GM12878 (cell line): ENCODE data around the gene ABCG5. TPM values are rescaled to one million over a fixed set of nuclear protein-coding genes. Genes with fewer than 3 reads are reported as not detected.

Source experiments
- ATAC-seq: fragments of 200-7000 bp; cut with Tn5 transposase; 3 replicates; pipeline ENCODE4 v1.9.1; 2020; ENCODE audit warnings: mild to moderate bottlenecking, moderate library complexity
- BruUV-seq: library from RNA; stranded (reverse); fragments of 400-500 nt; replicated peaks from 2 replicates; lab custom pipeline; 2021; lab: Mats Ljungman, UMichigan
- CTCF ChIA-PET: fragments of 300-600 bp; sonication (Branson Sonifier 250); formaldehyde crosslinking; extraction: SDS; loops from one replicate; lab custom pipeline; 2021; ENCODE audit warnings: inconsistent platforms; lab: Yijun Ruan, JAX
- POLR2A ChIA-PET: fragments of 350-600 bp; formaldehyde crosslinking; extraction: SDS; loops from one replicate; lab custom pipeline; 2021; ENCODE audit warnings: inconsistent platforms; lab: Charles Lee
- RAD21 ChIA-PET: fragments of 300-600 bp; sonication (Branson Sonifier 250); formaldehyde crosslinking; loops from one replicate; lab custom pipeline; 2023; ENCODE audit warnings: antibody characterized with exemption; ENCODE audit not compliant: unreplicated experiment; lab: Charles Lee
- SMC1A ChIA-PET: fragments of 300-600 bp; sonication (Branson Sonifier 250); formaldehyde crosslinking; loops from one replicate; lab custom pipeline; 2023; ENCODE audit not compliant: unreplicated experiment, uncharacterized antibody; lab: Charles Lee
- DNase-seq: peaks from one replicate; pipeline ENCODE4 v3.0.0-alpha.2; 2011; ENCODE audit warnings: low read depth, low spot score
- FAIRE-seq: peaks from 3 replicates; lab custom pipeline; 2011; peaks lifted over from hg19 to GRCh38; lab: Jason Lieb, UNC
- H2AFZ ChIP-seq: 2 replicates; pipeline ENCODE4 v1.6.0; 2011; ENCODE audit warnings: low read depth, low read length, control low read depth; ENCODE audit not compliant: control insufficient read depth
- H3K27ac ChIP-seq: 2 replicates; pipeline ENCODE4 v1.5.1; 2011; ENCODE audit warnings: control low read depth; ENCODE audit not compliant: control insufficient read depth, insufficient read depth
- H3K27me3 ChIP-seq, 2 experiments: replicated peaks in 1 of 2; 2 replicates each; pipeline versions ENCODE4 v1.6.0 to v1.6.1; 2011; ENCODE audit warnings: low read length in 1 of 2; ENCODE audit not compliant: control insufficient read depth in 2 of 2, insufficient read depth in 2 of 2
- H3K36me3 ChIP-seq, 2 experiments: 2 replicates each; pipeline ENCODE4 v1.5.1; 2011; ENCODE audit warnings: low read length in 1 of 2; ENCODE audit not compliant: control insufficient read depth in 2 of 2, insufficient read depth in 2 of 2
- H3K4me1 ChIP-seq: 2 replicates; pipeline ENCODE4 v1.6.1; 2011; ENCODE audit warnings: mild to moderate bottlenecking, low read length, moderate library complexity, mixed read lengths; ENCODE audit not compliant: control insufficient read depth, insufficient read depth
- H3K4me2 ChIP-seq: 2 replicates; pipeline ENCODE4 v1.6.0; 2011; ENCODE audit warnings: control low read depth; ENCODE audit not compliant: control insufficient read depth, insufficient read depth
- H3K4me3 ChIP-seq: fragments of 200-600 bp; sonication (generic); 2 replicates; pipeline ENCODE4 v1.5.1; 2016
- H3K79me2 ChIP-seq: 2 replicates; pipeline ENCODE4 v1.6.0; 2011; ENCODE audit warnings: low read length; ENCODE audit not compliant: control insufficient read depth, insufficient read depth
- H3K9ac ChIP-seq: 2 replicates; pipeline ENCODE4 v1.8.0; 2011; ENCODE audit warnings: low read length, control low read depth, mixed read lengths; ENCODE audit not compliant: control insufficient read depth, insufficient read depth
- H3K9me3 ChIP-seq: replicated peaks from 3 replicates; pipeline ENCODE4 v1.5.1; 2011; ENCODE audit warnings: mild to moderate bottlenecking, low read length; ENCODE audit not compliant: control insufficient read depth, insufficient read depth
- H4K20me1 ChIP-seq: 2 replicates; pipeline ENCODE4 v1.6.0; 2011; ENCODE audit not compliant: control insufficient read depth, insufficient read depth
- ATF7 ChIP-seq: fragments of 450-650 bp; IDR thresholded peaks from 2 replicates; pipeline ENCODE4 v1.6.1; 2016; ENCODE audit warnings: low read depth, mild to moderate bottlenecking
- BACH1 ChIP-seq: fragments of 450-650 bp; IDR thresholded peaks from 2 replicates; pipeline ENCODE4 v1.6.1; 2017; ENCODE audit warnings: mild to moderate bottlenecking, borderline replicate concordance
- BHLHE40 ChIP-seq, 2 experiments: fragments of 450-650 bp in 1 of 2; IDR thresholded peaks; 2 replicates each; pipeline ENCODE4 v1.6.1; 2011 to 2017; ENCODE audit warnings: low read depth in 2 of 2, borderline replicate concordance in 1 of 2, improper control_type of control experiment in 1 of 2, low read length in 1 of 2, mild to moderate bottlenecking in 1 of 2
- CBFB ChIP-seq: IDR thresholded peaks from 2 replicates; pipeline ENCODE4 v1.6.1; 2016; ENCODE audit warnings: antibody characterized with exemption, low read depth
- CBX3 ChIP-seq: fragments of 200-600 bp; sonication (generic); IDR thresholded peaks from 2 replicates; pipeline ENCODE4 v1.6.1; 2016; ENCODE audit warnings: low read depth, borderline replicate concordance
- CREM ChIP-seq: IDR thresholded peaks from 2 replicates; pipeline ENCODE4 v1.6.1; 2014; ENCODE audit warnings: antibody characterized with exemption, low read depth
- EZH2 ChIP-seq: IDR thresholded peaks from 2 replicates; pipeline ENCODE4 v1.6.1; 2012; ENCODE audit warnings: low read depth, mild to moderate bottlenecking, control low read depth, inconsistent platforms, low read length, borderline replicate concordance; ENCODE audit not compliant: control insufficient read depth
- KLF5 ChIP-seq: fragments of 450-650 bp; IDR thresholded peaks from 2 replicates; pipeline ENCODE4 v1.6.1; 2014; ENCODE audit warnings: mild to moderate bottlenecking; ENCODE audit not compliant: partially characterized antibody
- PAX8 ChIP-seq: fragments of 450-650 bp; IDR thresholded peaks from 2 replicates; pipeline ENCODE4 v1.6.1; 2017; ENCODE audit warnings: mild to moderate bottlenecking, moderate library complexity
- RAD51 ChIP-seq: fragments of 450-650 bp; IDR thresholded peaks from 2 replicates; pipeline ENCODE4 v1.6.1; 2016; ENCODE audit warnings: moderate library complexity, mild to moderate bottlenecking, inconsistent platforms
- SP1 ChIP-seq: IDR thresholded peaks from one replicate; pipeline ENCODE4 v1.6.1; 2011; ENCODE audit warnings: low read depth, low read length
- ZNF274 ChIP-seq: IDR thresholded peaks from one replicate; pipeline ENCODE4 v1.8.0; 2011; ENCODE audit not compliant: insufficient read length, insufficient read depth
- WGBS: methylation state at CpG from one replicate; pipeline ENCODE4 v1.1.6; 2016; ENCODE audit warnings: low lambda C conversion rate; ENCODE audit not compliant: insufficient replicate concordance, insufficient coverage; ENCODE audit errors: missing lambda C conversion rate; 5-methylcytosine and 5-hydroxymethylcytosine counted together
- in situ Hi-C: fragments of 300-500 bp; cut with MboI; formaldehyde crosslinking; loops from 9 replicates; pipeline ENCODE4 v1.14.3; 2018; ENCODE audit warnings: mixed read lengths
- intact Hi-C: fragments of 100-400 bp; cut with micrococcal nuclease; formaldehyde crosslinking; loops from one replicate; pipeline ENCODE4 v1.14.2; 2022; ENCODE audit not compliant: unreplicated experiment
- polyA plus RNA-seq, 11 experiments: library from polyadenylated mRNA; depleted of rRNA in 4 of 11; unstranded in 6 of 11; stranded (reverse) in 5 of 11; fragments of >200 nt; fragmentation: Nextera tagmentation in 4 of 11; fragmentation: Illumina TruSeq in 1 of 11; extraction: Ambion mirVana in 4 of 11; extraction: Trizol in 1 of 11; gene quantifications; 1 replicate in 1 of 11; 2 replicates in 10 of 11; pipeline versions ENCODE4 v1.2.1 to v1.2.3, GENCODE V29; 2011 to 2016; ENCODE audit warnings: inconsistent platforms in 2 of 11, missing spikeins in 2 of 11, low read depth in 1 of 11
- total RNA-seq, 4 experiments: library from RNA; depleted of rRNA in 3 of 4; stranded (reverse); fragments of >200 nt in 3 of 4; fragmentation: Illumina TruSeq in 1 of 4; extraction: Trizol in 1 of 4; gene quantifications; 2 replicates each; pipeline versions ENCODE4 v1.2.1 to v1.2.3, GENCODE V29; 2013 to 2021
- TF ChIP-seq, protein P1 (sequence below): fragments of 450-650 bp; conservative IDR thresholded peaks from 2 replicates; pipeline ENCODE4 v1.6.1; 2017; ENCODE audit warnings: mild to moderate bottlenecking, moderate library complexity

The ABCG5 gene
- total and polyA plus RNA-seq, 10 of the 15 experiments (the other 5 are each of a cell fraction or from before 2014, with no cell fraction given), result not detected

DNA sequence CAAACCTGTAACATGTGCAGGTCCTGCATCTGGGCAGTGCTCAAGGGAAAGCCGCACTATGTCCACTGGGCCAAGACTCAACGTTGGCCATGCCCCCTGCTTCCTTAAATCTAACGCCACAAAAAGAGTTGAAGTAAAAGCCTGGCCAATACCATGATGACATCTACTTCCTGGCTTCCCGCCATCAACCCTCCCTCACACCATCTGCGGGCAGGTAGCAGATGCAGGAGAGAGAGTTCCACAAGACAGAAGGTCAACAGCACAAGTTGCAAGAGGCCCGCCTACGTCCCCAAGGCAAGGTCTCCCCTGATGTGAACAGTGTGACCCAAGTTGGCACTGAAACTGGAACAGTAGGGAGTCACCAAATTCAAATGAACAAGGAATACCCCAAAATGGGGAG, 48.5 kb upstream of the ABCG5 start:
- Histone ChIP-seq H3K9me3 (no peaks in the 10 kb centered on the region), H2AFZ (no peak overlapping the region), H3K4me1 (0 out of 2 replicates have a peak, but pooled peaks cover 2% of the 10 kb centered on the region), H3K79me2 (no peaks in the 10 kb centered on the region), H4K20me1 (no peaks in the 10 kb centered on the region), H3K9ac (no peak overlapping the region), H3K4me3 (no peak overlapping the region), H3K4me2 (no peak overlapping the region), H3K27me3 (no peaks in the 10 kb centered on the region), H3K27ac (no peak overlapping the region), H3K36me3 (peaks cover 9 to 39% of the 10 kb centered on the region in 2 experiments)
- FAIRE-seq (no peak), DNase-seq (no peak), ATAC-seq (no peak)
- in situ Hi-C loops, result no loop called here
- no TSS peak for BruUV-seq
- TF ChIP-seq BACH1 (no peak), CBX3 (no peak)
- TF ChIP-seq, protein P1, sequence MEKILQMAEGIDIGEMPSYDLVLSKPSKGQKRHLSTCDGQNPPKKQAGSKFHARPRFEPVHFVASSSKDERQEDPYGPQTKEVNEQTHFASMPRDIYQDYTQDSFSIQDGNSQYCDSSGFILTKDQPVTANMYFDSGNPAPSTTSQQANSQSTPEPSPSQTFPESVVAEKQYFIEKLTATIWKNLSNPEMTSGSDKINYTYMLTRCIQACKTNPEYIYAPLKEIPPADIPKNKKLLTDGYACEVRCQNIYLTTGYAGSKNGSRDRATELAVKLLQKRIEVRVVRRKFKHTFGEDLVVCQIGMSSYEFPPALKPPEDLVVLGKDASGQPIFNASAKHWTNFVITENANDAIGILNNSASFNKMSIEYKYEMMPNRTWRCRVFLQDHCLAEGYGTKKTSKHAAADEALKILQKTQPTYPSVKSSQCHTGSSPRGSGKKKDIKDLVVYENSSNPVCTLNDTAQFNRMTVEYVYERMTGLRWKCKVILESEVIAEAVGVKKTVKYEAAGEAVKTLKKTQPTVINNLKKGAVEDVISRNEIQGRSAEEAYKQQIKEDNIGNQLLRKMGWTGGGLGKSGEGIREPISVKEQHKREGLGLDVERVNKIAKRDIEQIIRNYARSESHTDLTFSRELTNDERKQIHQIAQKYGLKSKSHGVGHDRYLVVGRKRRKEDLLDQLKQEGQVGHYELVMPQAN, result no peak
- ChIA-PET SMC1A (no interaction called here), RAD21 (interaction anchor here (0.6 kb wide), 1 partner anchor 1031 kb away, joined by 3 read pairs; no protein-coding TSS in a partner anchor), CTCF (interaction anchor here (0.7 kb wide), 1 partner anchor 10 kb away, joined by 3 read pairs; no protein-coding TSS in a partner anchor), POLR2A (no interaction called here)
- intact Hi-C loops, result no loop called here
- 99% methylated on average over 7 of the region's 7 CpGs for WGBS

DNA sequence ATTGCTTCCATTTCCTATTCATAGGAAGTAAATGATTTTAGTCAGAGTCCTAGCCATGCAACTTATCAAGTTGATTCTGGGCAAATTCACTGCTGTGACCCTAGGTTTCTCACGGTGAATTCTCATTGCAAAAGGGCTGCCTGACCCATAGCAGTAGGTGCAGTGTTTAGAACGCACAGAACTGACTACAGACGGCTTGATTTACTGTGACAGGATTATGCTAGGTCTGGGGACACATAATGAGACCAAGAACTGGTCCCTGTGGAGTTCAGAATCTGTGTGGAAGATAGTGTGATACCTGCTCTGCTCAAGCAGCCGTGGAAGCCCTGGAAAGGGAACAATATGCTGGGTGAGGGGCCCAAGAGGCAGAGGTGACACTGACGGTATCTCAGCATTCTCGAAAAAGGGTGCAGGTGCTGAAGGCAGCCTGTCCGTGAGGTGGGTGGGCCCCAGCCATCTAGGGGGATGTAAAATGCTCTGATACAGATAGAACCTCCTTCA, 46.5 kb upstream of the ABCG5 start:
- H3K9ac ChIP-seq, result no peak overlapping the region
- 0 out of 2 replicates have a peak, but pooled peaks cover 2% of the 10 kb centered on the region for H3K4me1 ChIP-seq
- no peaks in the 10 kb centered on the region for H3K9me3 ChIP-seq
- no peak overlapping the region for H3K4me3 ChIP-seq
- no peak for TF ChIP-seq ATF7
- TF ChIP-seq ZNF274, result no peak
- no peak for TF ChIP-seq BHLHE40 (IDR thresholded peaks at IDR 0.05; ENCODE audit: borderline replicate concordance in 1 of 2, low read depth in 2 of 2, low read length in 1 of 2)
- no peak for TF ChIP-seq SP1
- TF ChIP-seq KLF5, result no peak
- no peak for TF ChIP-seq PAX8
- no peak for TF ChIP-seq CBFB
- TF ChIP-seq, protein P1, result no peak
- TF ChIP-seq CREM, result no peak
- TF ChIP-seq EZH2, result no peak
- no peak for TF ChIP-seq RAD51
- H4K20me1 ChIP-seq, result no peaks in the 10 kb centered on the region
- H3K36me3 ChIP-seq, result peaks cover 9 to 26% of the 10 kb centered on the region in 2 experiments
- H3K79me2 ChIP-seq, result no peaks in the 10 kb centered on the region
- H2AFZ ChIP-seq, result no peak overlapping the region
- FAIRE-seq (no peak), DNase-seq (no peak), ATAC-seq (no peak)
- RAD21 ChIA-PET, result no interaction called here
- BruUV-seq, result no TSS peak
- SMC1A ChIA-PET, result no interaction called here
- WGBS, result 73% methylated on average over 7 of the region's 7 CpGs
- no peak overlapping the region for H3K27ac ChIP-seq
- no peaks in the 10 kb centered on the region for H3K27me3 ChIP-seq
- CTCF ChIA-PET, result no interaction called here
- in situ Hi-C loops (no loop called here), intact Hi-C loops (no loop called here)
- no peak overlapping the region for H3K4me2 ChIP-seq
- POLR2A ChIA-PET, result no interaction called here
